ENCODE results near the gene IMMP2L.

DNA sequence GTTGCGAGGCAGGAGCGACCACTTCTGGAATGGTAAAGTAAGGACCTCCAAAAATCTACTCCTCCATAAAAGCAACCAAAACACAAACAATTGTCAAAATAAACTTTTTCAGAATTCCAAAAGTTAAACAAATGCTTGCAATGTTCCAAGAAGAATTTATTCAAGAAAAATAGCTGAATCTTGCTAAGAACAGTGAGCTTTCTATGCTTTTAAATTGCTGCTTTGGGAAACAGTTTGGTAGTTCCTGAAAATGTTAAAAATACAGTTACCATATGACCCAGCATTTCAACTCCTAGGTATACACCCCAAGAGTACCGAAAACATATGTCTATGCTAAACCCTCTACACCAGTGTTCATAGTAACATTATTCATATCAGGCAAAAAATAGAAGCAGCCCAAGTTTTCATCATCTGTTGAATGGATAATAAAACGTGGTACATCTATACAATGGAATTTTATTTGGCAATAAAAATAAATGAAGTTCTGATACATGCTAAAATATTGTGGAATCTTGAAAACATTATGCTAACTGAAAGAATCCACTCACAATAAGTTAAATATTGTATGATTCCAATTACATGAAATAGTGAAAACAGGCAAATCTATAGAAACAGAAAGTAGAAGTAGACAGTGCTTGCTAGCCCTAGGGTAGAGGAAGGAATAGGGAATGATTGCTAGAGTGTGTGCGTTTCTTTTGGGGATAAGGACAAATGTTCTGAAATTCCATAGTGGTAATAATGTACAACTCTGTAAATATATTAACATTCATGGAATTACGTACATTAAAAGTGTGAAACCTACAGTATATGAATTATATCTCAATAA, 414.4 kb downstream of the IMMP2L start:
- TF ChIP-seq, protein P1, sequence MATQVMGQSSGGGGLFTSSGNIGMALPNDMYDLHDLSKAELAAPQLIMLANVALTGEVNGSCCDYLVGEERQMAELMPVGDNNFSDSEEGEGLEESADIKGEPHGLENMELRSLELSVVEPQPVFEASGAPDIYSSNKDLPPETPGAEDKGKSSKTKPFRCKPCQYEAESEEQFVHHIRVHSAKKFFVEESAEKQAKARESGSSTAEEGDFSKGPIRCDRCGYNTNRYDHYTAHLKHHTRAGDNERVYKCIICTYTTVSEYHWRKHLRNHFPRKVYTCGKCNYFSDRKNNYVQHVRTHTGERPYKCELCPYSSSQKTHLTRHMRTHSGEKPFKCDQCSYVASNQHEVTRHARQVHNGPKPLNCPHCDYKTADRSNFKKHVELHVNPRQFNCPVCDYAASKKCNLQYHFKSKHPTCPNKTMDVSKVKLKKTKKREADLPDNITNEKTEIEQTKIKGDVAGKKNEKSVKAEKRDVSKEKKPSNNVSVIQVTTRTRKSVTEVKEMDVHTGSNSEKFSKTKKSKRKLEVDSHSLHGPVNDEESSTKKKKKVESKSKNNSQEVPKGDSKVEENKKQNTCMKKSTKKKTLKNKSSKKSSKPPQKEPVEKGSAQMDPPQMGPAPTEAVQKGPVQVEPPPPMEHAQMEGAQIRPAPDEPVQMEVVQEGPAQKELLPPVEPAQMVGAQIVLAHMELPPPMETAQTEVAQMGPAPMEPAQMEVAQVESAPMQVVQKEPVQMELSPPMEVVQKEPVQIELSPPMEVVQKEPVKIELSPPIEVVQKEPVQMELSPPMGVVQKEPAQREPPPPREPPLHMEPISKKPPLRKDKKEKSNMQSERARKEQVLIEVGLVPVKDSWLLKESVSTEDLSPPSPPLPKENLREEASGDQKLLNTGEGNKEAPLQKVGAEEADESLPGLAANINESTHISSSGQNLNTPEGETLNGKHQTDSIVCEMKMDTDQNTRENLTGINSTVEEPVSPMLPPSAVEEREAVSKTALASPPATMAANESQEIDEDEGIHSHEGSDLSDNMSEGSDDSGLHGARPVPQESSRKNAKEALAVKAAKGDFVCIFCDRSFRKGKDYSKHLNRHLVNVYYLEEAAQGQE (IDR thresholded peaks at IDR 0.05): no peak
- TF ChIP-seq JUND (IDR thresholded peaks at IDR 0.05): no peak
- TF ChIP-seq, protein P2, sequence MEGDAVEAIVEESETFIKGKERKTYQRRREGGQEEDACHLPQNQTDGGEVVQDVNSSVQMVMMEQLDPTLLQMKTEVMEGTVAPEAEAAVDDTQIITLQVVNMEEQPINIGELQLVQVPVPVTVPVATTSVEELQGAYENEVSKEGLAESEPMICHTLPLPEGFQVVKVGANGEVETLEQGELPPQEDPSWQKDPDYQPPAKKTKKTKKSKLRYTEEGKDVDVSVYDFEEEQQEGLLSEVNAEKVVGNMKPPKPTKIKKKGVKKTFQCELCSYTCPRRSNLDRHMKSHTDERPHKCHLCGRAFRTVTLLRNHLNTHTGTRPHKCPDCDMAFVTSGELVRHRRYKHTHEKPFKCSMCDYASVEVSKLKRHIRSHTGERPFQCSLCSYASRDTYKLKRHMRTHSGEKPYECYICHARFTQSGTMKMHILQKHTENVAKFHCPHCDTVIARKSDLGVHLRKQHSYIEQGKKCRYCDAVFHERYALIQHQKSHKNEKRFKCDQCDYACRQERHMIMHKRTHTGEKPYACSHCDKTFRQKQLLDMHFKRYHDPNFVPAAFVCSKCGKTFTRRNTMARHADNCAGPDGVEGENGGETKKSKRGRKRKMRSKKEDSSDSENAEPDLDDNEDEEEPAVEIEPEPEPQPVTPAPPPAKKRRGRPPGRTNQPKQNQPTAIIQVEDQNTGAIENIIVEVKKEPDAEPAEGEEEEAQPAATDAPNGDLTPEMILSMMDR (IDR thresholded peaks at IDR 0.05; ENCODE audit: low read depth, low read length, missing input control): no peak
- TF ChIP-seq TAF1 (conservative IDR thresholded peaks at IDR 0.05): no peak
- TF ChIP-seq, protein P3, sequence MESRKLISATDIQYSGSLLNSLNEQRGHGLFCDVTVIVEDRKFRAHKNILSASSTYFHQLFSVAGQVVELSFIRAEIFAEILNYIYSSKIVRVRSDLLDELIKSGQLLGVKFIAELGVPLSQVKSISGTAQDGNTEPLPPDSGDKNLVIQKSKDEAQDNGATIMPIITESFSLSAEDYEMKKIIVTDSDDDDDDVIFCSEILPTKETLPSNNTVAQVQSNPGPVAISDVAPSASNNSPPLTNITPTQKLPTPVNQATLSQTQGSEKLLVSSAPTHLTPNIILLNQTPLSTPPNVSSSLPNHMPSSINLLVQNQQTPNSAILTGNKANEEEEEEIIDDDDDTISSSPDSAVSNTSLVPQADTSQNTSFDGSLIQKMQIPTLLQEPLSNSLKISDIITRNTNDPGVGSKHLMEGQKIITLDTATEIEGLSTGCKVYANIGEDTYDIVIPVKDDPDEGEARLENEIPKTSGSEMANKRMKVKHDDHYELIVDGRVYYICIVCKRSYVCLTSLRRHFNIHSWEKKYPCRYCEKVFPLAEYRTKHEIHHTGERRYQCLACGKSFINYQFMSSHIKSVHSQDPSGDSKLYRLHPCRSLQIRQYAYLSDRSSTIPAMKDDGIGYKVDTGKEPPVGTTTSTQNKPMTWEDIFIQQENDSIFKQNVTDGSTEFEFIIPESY (IDR thresholded peaks at IDR 0.05): no peak

All from liver (tissue), 3 donors.